GM21723 (cell line): ENCODE data around the gene SCNM1.
"Not testable (repeated sequence)": the region's sequence is repeated elsewhere in the genome, so short reads cannot be mapped to it uniquely, and the experiment has no call there.

ENCODE experiments used
- ATAC-seq: cut with Tn5 transposase; IDR thresholded peaks from one replicate; pipeline ENCODE4 v1.9.1; 2021; ENCODE audit warnings: mild to moderate bottlenecking, moderate library complexity; ENCODE audit not compliant: unreplicated experiment

The SCNM1 gene

DNA sequence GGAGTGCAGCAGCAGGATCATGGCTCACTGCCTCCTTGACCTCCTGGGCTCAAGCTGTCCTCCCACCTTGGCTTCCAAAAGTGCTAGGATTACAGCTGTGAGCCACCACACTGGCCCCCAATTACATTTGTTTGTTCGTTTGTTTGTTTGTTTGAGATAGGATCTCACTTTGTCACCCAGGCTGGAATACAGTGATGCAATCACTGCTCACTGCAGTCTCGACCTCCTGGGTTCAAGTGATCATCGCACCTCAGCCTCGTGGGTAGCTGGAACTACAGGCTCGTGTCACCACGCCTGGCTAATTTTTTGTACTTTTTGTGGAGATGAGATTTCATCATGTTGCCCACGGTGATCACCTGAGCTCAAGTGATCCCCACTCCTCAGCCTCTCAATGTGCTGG lies 26.1 kb downstream of the SCNM1 start:
- no peak for ATAC-seq

DNA sequence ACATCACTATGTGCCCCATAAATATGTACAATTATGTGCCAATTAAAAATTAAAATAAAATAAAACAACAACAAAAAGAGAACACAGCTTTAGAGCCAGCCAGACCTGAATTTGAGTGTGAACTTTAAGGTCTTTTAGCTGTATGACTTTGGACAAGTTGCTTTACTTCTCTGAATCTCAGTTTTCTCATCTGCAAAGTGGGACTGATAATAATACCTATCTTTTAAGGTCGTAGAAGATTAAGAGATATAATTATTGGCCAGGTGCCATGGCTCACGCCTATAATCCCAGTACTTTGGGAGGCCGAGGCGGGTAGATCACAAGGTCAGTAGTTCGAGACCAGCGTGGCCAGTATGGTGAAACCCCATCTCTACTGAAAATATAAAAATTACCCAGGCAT lies 27.4 kb downstream of the SCNM1 start:
- ATAC-seq, result no peak

GRCh38 chr1:151193856-151194255 lies 27.9 kb downstream of the SCNM1 start:
- ATAC-seq, result no peak

GRCh38 chr1:151194894-151195594 lies 29.1 kb downstream of the SCNM1 start:
- ATAC-seq, result not testable (repeated sequence)

DNA sequence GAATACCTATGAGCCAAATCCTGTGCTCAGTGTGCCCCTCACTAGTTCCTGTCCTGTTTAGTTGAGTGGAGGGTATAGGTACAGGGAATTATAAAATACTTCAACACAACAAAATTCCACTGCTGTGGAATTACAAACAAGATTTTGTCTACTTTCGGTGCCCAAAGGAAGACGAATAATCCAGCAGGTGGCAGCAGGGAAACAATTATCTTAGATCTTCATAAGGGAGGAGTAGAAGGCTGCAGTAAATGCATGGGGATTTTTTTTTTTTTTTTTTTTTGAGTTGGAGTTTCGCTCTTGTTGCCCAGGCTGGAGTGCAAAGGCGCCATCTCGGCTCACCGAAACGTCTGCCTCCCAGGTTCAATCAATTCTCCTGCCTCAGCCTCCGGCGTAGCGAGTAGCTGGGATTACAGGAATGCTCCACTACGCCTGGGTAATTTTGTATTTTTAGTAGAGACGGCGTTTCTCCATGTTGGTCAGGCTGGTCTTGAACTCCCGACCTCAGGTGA lies 30.4 kb downstream of the SCNM1 start:
- ATAC-seq, result no peak

DNA sequence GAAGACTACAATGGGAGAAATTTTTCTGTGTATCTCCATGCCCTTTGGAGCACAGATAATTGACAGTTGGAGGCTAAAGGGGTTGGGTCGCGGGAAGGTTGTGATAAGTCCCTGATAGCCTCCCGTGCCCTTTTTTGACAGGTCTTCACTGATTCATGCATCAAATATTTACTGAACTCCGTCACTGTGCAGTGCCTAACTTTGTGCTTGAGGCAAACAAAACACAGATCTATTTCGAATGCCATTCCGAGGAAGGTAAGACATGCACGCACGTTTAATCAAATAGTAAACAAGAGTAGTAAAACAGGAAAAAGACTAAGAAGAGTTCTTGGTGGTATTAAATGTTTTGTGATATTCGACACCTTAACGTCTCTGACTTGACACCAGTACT lies 31.9 kb downstream of the SCNM1 start:
- no peak for ATAC-seq

DNA sequence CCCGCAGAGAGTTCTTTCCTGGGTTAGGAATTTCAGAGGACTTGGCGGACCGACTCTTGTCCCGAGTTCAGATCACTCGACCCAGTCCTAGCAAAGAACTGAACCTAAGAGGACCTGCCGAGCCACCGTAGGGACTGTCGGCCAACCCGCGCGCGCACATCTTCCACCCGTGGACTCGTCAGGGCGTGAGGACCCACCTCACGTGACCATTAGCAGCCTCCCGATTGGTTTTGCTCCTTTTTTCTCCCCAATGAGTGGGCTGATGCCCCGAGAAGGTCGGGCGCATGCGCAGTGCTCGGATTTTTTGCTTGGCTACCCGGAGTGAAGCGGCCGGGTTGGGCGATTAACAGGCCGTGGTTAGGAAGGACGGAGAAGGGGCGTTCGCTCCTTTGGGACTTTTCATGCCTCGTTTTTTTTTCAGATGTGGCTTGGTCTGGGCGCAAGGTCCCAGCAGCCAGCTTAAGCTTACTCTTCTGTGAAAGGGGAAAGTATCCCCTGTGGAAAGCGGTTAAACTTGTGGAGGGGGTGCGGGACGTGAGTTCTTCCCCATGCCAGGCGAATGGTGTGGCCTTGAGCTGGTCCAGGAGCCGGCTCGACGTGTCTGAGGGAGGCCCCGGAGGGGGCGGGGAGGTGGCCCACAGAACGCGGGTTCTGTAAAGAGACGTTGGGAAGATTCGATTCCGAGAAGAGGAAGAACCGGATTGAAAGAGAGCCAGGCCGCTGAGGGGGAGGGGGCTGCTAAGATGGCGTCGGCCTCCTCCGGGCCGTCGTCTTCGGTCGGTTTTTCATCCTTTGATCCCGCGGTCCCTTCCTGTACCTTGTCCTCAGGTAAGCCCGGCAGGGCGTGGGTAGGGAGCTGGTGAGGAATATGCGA lies 32.5 kb downstream of the SCNM1 start, which contains the start of gene PIP5K1A:
Gene PIP5K1A, plus strand, starts transcription at position 299 of the 874 bp plus-strand sequence. Its CDS starts 445 bp downstream, at position 744.
- ATAC-seq, result peak; percentile 76

GRCh38 chr1:151199873-151200581 lies 34.1 kb downstream of the SCNM1 start:
- no peak for ATAC-seq

GRCh38 chr1:151205381-151205965 lies 39.5 kb downstream of the SCNM1 start:
- not testable (repeated sequence) for ATAC-seq

- no peak for ATAC-seq
These were observed 44.9 kb downstream of the SCNM1 start for GRCh38 chr1:151210830-151211229.

DNA sequence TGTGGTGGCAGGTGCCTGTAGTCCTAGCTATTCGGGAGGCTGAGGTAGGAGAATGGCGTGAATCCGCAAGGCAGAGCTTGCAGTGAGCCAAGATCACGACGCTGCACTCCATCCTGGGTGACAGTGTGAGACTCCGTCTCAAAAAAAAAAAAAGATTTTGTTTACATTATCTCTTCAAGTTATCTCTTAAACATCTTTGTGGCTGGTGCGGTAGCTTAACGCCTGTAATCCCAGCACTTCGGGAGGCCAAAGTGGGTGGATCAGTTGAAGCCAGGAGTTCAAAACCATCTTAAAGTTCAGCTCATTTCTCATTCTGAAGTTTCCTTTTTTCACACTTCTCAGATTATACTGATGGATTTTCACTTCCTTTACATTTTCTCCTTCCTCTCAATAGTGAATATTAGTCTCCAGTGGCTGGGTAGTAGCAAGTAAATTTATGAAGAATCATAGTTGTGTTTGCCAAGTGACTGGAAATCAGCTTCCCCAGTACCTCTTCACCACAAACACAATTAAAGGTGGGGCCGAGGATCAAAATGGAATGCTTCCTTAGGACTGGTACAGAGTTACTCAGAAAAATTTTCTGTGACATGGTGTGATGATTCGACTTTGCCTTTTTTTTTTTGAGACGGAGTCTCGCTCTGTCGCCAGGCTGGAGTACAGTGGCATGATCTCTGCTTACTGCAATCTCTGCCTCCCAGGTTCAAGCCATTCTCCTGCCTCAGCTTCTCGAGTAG lies 46.2 kb downstream of the SCNM1 start:
- ATAC-seq, result no peak

DNA sequence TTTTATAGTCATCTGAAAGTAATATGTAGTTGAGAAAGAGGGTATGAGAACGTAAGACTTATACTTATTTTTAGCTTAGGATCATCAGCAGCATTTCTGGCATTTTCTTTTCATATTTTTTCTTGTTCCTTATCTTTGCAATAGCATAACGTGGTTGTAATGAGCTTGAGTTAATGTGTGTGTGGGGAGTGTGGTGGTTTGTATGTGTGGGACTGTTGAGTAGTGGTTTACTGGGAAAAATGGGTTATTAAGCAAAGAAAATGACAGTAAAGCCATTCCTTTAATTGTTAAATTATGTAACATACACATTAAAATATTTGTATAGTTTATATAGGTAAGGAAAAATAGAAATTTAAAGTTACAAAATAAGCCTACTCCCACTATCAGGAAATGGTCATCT lies 47.6 kb downstream of the SCNM1 start:
- ATAC-seq, result no peak
